T-cell (primary cell): Measurements from ENCODE around the gene MOSPD2. TPM values are rescaled to one million over a fixed set of nuclear protein-coding genes. Genes with fewer than 3 reads are reported as not detected.

Experiments
- total RNA-seq, 35 experiments: library from RNA in 6 of 35; stranded (reverse) in 6 of 35; fragments of 120-200 nt in 1 of 35; gene quantifications; one replicate each; pipeline versions ENCODE4 v1.2.1 to v1.2.4 and lab custom pipeline; 2013 to 2026

MOSPD2 gene
- total RNA-seq, 5 donors from 2014 or later (not counting 1 experiment from before 2014, with no cell fraction given) = 7.1 to 11.6 (median 9.5) TPM

Other genes starting within 250 kb of the MOSPD2 start
- 1 to 10 TPM; 2.2 to 5.6 (median 3.2) TPM for gene FANCB, start 352 bp upstream of the MOSPD2 start, total RNA-seq